ENCODE data around the gene ARFGAP1. TPM values are rescaled to one million over a fixed set of nuclear protein-coding genes. Genes with fewer than 3 reads are reported as not detected.

The ARFGAP1 gene
- total RNA-seq, 1 donor from 2014 or later, result 128 TPM

- Mint-ChIP-seq H3K36me3 (ENCODE audit: low read depth) (no peaks in the 10 kb centered on the region), H3K4me3 (no peak overlapping the region), H3K9me3 (no peaks in the 10 kb centered on the region), H3K27ac (ENCODE audit: unreplicated experiment) (no peak overlapping the region), H3K27me3 (ENCODE audit: low read depth) (no peaks in the 10 kb centered on the region), H3K4me1 (peaks cover 4% of the 10 kb centered on the region)
- TF ChIP-seq, protein P1, sequence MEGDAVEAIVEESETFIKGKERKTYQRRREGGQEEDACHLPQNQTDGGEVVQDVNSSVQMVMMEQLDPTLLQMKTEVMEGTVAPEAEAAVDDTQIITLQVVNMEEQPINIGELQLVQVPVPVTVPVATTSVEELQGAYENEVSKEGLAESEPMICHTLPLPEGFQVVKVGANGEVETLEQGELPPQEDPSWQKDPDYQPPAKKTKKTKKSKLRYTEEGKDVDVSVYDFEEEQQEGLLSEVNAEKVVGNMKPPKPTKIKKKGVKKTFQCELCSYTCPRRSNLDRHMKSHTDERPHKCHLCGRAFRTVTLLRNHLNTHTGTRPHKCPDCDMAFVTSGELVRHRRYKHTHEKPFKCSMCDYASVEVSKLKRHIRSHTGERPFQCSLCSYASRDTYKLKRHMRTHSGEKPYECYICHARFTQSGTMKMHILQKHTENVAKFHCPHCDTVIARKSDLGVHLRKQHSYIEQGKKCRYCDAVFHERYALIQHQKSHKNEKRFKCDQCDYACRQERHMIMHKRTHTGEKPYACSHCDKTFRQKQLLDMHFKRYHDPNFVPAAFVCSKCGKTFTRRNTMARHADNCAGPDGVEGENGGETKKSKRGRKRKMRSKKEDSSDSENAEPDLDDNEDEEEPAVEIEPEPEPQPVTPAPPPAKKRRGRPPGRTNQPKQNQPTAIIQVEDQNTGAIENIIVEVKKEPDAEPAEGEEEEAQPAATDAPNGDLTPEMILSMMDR (conservative IDR thresholded peaks at IDR 0.05), result no peak
- DNase-seq (ENCODE audit: low read depth, low spot score), result no peak
Observed at GRCh38 chr20:63288581-63289251, 16.1 kb downstream of the ARFGAP1 start.

- Mint-ChIP-seq H3K4me1 (peaks cover 4% of the 10 kb centered on the region), H3K4me3 (no peak overlapping the region), H3K27me3 (ENCODE audit: low read depth) (no peaks in the 10 kb centered on the region), H3K36me3 (ENCODE audit: low read depth) (no peaks in the 10 kb centered on the region), H3K9me3 (no peaks in the 10 kb centered on the region), H3K27ac (ENCODE audit: unreplicated experiment) (no peak overlapping the region)
- TF ChIP-seq, protein P1 (conservative IDR thresholded peaks at IDR 0.05), result no peak
- no peak for DNase-seq (ENCODE audit: low read depth, low spot score)
Observed at GRCh38 chr20:63289311-63290135, 16.9 kb downstream of the ARFGAP1 start.

DNA sequence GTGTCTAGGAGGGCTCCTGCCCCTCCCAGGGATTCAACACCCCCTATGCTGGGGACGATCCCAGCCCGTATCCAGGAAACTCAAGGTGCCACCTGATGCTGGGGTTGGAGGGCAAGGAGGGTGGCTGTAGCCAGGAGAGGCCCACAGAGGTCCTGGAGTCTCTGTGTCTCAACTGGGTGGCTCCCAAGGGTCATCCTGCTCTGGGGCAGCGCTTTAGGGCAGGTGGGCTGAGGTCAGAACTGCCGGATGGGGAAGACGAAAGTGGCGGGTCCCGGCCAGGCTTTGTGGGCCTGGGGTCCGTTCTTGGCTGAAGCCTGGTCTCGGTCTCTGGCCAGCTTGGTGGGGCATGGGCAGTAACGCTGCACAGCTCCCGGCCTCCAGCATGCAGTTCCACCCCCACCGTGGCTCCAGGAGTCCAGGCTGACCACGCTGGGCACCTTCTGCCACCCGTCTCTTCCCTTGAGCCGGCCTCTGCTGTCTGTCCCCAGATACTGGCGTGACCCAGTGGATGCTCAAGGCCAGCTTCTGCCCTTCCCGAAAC, 17.6 kb downstream of the ARFGAP1 start:
- no peak for DNase-seq (ENCODE audit: low read depth, low spot score)
- H3K4me3 Mint-ChIP-seq, result peak overlapping the region; percentile 49
- TF ChIP-seq, protein P1 (conservative IDR thresholded peaks at IDR 0.05), result no peak
- H3K27me3 Mint-ChIP-seq (ENCODE audit: low read depth), result peaks cover 1% of the 10 kb centered on the region
- H3K36me3 Mint-ChIP-seq (ENCODE audit: low read depth), result no peaks in the 10 kb centered on the region
- no peaks in the 10 kb centered on the region for H3K9me3 Mint-ChIP-seq
- H3K27ac Mint-ChIP-seq (ENCODE audit: unreplicated experiment), result no peak overlapping the region
- H3K4me1 Mint-ChIP-seq, result peaks cover 11% of the 10 kb centered on the region

DNA sequence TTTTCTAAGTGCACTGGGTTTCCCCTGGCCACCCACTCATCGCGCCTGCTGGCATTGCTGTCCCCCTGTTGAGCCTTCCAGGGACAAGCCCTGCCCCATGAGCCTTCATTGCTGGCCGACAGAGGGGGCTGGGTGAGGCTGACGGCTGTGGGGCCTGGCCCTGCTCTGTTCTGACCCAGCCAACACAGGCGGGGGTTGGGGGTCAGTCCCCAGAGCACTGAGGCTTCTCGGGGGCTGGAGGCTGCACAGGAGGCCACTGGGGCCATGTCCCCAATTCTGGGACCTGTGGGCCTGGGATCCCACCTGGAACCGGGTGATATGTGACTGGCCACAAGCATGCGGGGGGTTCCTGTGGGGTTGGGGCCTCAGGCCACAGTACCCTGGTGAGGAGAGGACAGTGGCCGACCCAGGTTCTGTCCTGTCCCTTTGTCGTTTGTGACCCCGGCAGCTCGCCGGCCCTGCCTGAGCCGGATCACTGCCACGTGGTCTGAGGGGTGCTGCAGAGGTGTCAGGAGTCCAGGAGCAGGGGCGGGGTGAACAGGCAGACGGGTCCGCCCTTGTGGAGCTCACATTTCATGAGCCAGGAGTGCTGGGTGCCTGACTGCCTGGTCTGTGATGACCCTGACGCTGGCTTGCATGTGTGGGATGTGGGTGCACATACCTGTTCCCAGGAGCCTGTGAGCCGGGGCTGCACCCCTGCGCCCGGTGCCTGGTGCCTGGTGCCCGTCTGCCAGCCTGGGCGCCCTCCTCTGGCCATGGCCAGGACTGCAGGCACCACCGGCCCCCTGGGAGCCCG, 18.3 kb downstream of the ARFGAP1 start:
- Mint-ChIP-seq H3K4me1 (peaks cover 17% of the 10 kb centered on the region), H3K27me3 (ENCODE audit: low read depth) (peaks cover 4% of the 10 kb centered on the region), H3K36me3 (ENCODE audit: low read depth) (no peaks in the 10 kb centered on the region), H3K4me3 (peak overlapping the region; percentile 49), H3K27ac (ENCODE audit: unreplicated experiment) (no peak overlapping the region), H3K9me3 (no peaks in the 10 kb centered on the region)
- DNase-seq (ENCODE audit: low read depth, low spot score), result peak; percentile 74
- TF ChIP-seq, protein P1 (conservative IDR thresholded peaks at IDR 0.05), result peak; percentile 72

- Mint-ChIP-seq H3K4me3 (no peak overlapping the region), H3K27ac (ENCODE audit: unreplicated experiment) (no peak overlapping the region), H3K36me3 (ENCODE audit: low read depth) (no peaks in the 10 kb centered on the region), H3K9me3 (no peaks in the 10 kb centered on the region), H3K27me3 (ENCODE audit: low read depth) (peaks cover 4% of the 10 kb centered on the region), H3K4me1 (peaks cover 25% of the 10 kb centered on the region)
- no peak for DNase-seq (ENCODE audit: low read depth, low spot score)
- TF ChIP-seq, protein P1 (conservative IDR thresholded peaks at IDR 0.05), result no peak
Observed at GRCh38 chr20:63291811-63292210, 19.2 kb downstream of the ARFGAP1 start.
